HT1080 (cell line): Measurements from ENCODE around the gene BTF3L4. TPM values are rescaled to one million over a fixed set of nuclear protein-coding genes. Genes with fewer than 3 reads are reported as not detected.
A peak's percentile ranks its signal among the peaks of the same experiment; 100 is the strongest.
"Not testable (repeated sequence)": the region's sequence is repeated elsewhere in the genome, so short reads cannot be mapped to it uniquely, and the experiment has no call there.

Experiments
- DNase-seq: peaks from one replicate; pipeline ENCODE4 v3.0.0-alpha.2; 2015; ENCODE audit warnings: low read depth
- total RNA-seq: library from RNA; depleted of rRNA; stranded (reverse); fragments of >200 nt; shearing (Covaris generic); gene quantifications from 2 replicates; pipeline ENCODE4 v1.2.3, GENCODE V29; 2014

The BTF3L4 gene
- total RNA-seq, 1 experiment from 2014 or later, result 50.8 TPM

GRCh38 chr1:52055066-52055865 is 829 bp upstream of the BTF3L4 start, which contains the start of gene TXNDC12:
TXNDC12 (minus strand) TSS chr1:52055191; CDS start chr1:52055096, 95 bp downstream.
- peak; percentile 95 for DNase-seq

GRCh38 chr1:52055866-52056162 is 281 bp upstream of the BTF3L4 start:
- no peak for DNase-seq

GRCh38 chr1:52056937-52057231 is 789 bp downstream of the BTF3L4 start:
- DNase-seq, result no peak

GRCh38 chr1:52057255-52057654 is 1.2 kb downstream of the BTF3L4 start:
- DNase-seq, result peak; percentile 5

GRCh38 chr1:52057876-52058415 is 1.9 kb downstream of the BTF3L4 start:
- DNase-seq, result no peak

- peak; percentile 51 for DNase-seq
Observed at GRCh38 chr1:52059321-52059720, 3.2 kb downstream of the BTF3L4 start.

- no peak for DNase-seq
Observed at GRCh38 chr1:52059888-52060287, 3.8 kb downstream of the BTF3L4 start.

GRCh38 chr1:52060822-52061221 is 4.7 kb downstream of the BTF3L4 start:
- no peak for DNase-seq

GRCh38 chr1:52063192-52063591 is 7.1 kb downstream of the BTF3L4 start:
- DNase-seq, result no peak

GRCh38 chr1:52070704-52071103 is 14.6 kb downstream of the BTF3L4 start:
- DNase-seq, result no peak

GRCh38 chr1:52072291-52072690 is 16.2 kb downstream of the BTF3L4 start:
- DNase-seq, result no peak

GRCh38 chr1:52077277-52077676 is 21.2 kb downstream of the BTF3L4 start:
- DNase-seq, result not testable (repeated sequence)

- no peak for DNase-seq
Observed at GRCh38 chr1:52080014-52080415, 23.9 kb downstream of the BTF3L4 start.

- not testable (repeated sequence) for DNase-seq
Observed at GRCh38 chr1:52087892-52088291, 31.8 kb downstream of the BTF3L4 start.

- not testable (repeated sequence) for DNase-seq
Observed at GRCh38 chr1:52094300-52094699, 38.2 kb downstream of the BTF3L4 start.

GRCh38 chr1:52096216-52096615 is 40.1 kb downstream of the BTF3L4 start:
- DNase-seq, result no peak

GRCh38 chr1:52098139-52098871 is 42.2 kb downstream of the BTF3L4 start:
- DNase-seq, result no peak

- DNase-seq, result no peak
Observed at GRCh38 chr1:52102336-52103013, 46.4 kb downstream of the BTF3L4 start.

- no peak for DNase-seq
Observed at GRCh38 chr1:52111492-52111891, 55.4 kb downstream of the BTF3L4 start.

- no peak for DNase-seq
Observed at GRCh38 chr1:52112489-52112888, 56.4 kb downstream of the BTF3L4 start.

- no peak for DNase-seq
Observed at GRCh38 chr1:52119301-52120079, 63.4 kb downstream of the BTF3L4 start.
